WTC11 (cell line): ENCODE results near the gene TSPAN33. TPM values are rescaled to one million over a fixed set of nuclear protein-coding genes. Genes with fewer than 3 reads are reported as not detected.

Experiments used
- ATAC-seq: fragments of 200-7000 bp; cut with Tn5 transposase; 2 replicates; pipeline ENCODE4 v1.10.0; 2021; ENCODE audit warnings: mild to moderate bottlenecking, moderate library complexity
- CTCF ChIA-PET: fragments of 300-600 bp; sonication (Branson Sonifier 250); formaldehyde crosslinking; loops from one replicate; lab custom pipeline; 2021; ENCODE audit warnings: antibody characterized with exemption; lab: Charles Lee
- POLR2A ChIA-PET: fragments of 350-600 bp; sonication (Branson Sonifier 250); formaldehyde crosslinking; loops from one replicate; lab custom pipeline; 2021; ENCODE audit warnings: antibody characterized with exemption; lab: Charles Lee
- DNase-seq: peaks from one replicate; pipeline ENCODE4 v3.0.0; 2021; ENCODE audit warnings: low spot score
- H3K27ac Mint-ChIP-seq: 2 replicates; pipeline ENCODE4 v1.8.0; 2021; ENCODE audit warnings: mixed read lengths
- H3K27me3 Mint-ChIP-seq: 2 replicates; pipeline ENCODE4 v1.8.0; 2021; ENCODE audit warnings: low read depth, mild to moderate bottlenecking, moderate library complexity, mixed read lengths
- H3K36me3 Mint-ChIP-seq: 2 replicates; pipeline ENCODE4 v1.8.0; 2021; ENCODE audit warnings: mixed read lengths
- H3K4me1 Mint-ChIP-seq: 2 replicates; pipeline ENCODE4 v1.8.0; 2022; ENCODE audit warnings: mixed read lengths
- H3K4me3 Mint-ChIP-seq: 2 replicates; pipeline ENCODE4 v1.8.0; 2021; ENCODE audit warnings: mild to moderate bottlenecking, moderate library complexity, mixed read lengths
- H3K9me3 Mint-ChIP-seq: 2 replicates; pipeline ENCODE4 v1.8.0; 2021; ENCODE audit warnings: mixed read lengths
- CDX4 ChIP-seq: fragments of 250-450 bp; sonication (Bioruptor Pico); IDR thresholded peaks from 2 replicates; pipeline ENCODE4 v1.9.0; 2021; ENCODE audit warnings: moderate library complexity, mild to moderate bottlenecking, inconsistent platforms, borderline replicate concordance
- EMX1 ChIP-seq: fragments of 250-450 bp; sonication (Bioruptor Pico); IDR thresholded peaks from 2 replicates; pipeline ENCODE4 v1.8.0; 2021; ENCODE audit warnings: mild to moderate bottlenecking
- GRHL2 ChIP-seq: fragments of 250-450 bp; sonication (Bioruptor Pico); IDR thresholded peaks from 2 replicates; pipeline ENCODE4 v1.8.0; 2022; ENCODE audit warnings: mild to moderate bottlenecking, moderate library complexity; ENCODE audit not compliant: insufficient replicate concordance, severe bottlenecking
- GTF2I ChIP-seq: fragments of 250-450 bp; sonication (Bioruptor Pico); conservative IDR thresholded peaks from 2 replicates; pipeline ENCODE4 v1.4.0; 2021; ENCODE audit warnings: mild to moderate bottlenecking
- JUN ChIP-seq: sonication (generic); formaldehyde crosslinking; IDR thresholded peaks from 2 replicates; pipeline ENCODE4 v1.8.0; 2023; ENCODE audit warnings: mild to moderate bottlenecking, missing genetic modification reagents
- MYBL2 ChIP-seq: sonication (generic); formaldehyde crosslinking; IDR thresholded peaks from 2 replicates; pipeline ENCODE4 v1.8.1; 2023; ENCODE audit warnings: mild to moderate bottlenecking, moderate library complexity, missing genetic modification reagents
- PRRX2 ChIP-seq: fragments of 250-450 bp; sonication (Bioruptor Pico); IDR thresholded peaks from 2 replicates; pipeline ENCODE4 v1.8.0; 2021; ENCODE audit warnings: mild to moderate bottlenecking
- RELA ChIP-seq: sonication (generic); formaldehyde crosslinking; IDR thresholded peaks from 2 replicates; pipeline ENCODE4 v1.8.1; 2022; ENCODE audit warnings: missing genetic modification reagents, mild to moderate bottlenecking, borderline replicate concordance
- SP1 ChIP-seq: sonication (generic); formaldehyde crosslinking; conservative IDR thresholded peaks from 2 replicates; pipeline ENCODE4 v1.8.1; 2022; ENCODE audit warnings: missing genetic modification reagents
- ZMAT4 ChIP-seq: fragments of 250-450 bp; sonication (Bioruptor Pico); IDR thresholded peaks from 2 replicates; pipeline ENCODE4 v1.9.0; 2021; ENCODE audit warnings: mild to moderate bottlenecking
- ZNF232 ChIP-seq: sonication (generic); formaldehyde crosslinking; IDR thresholded peaks from 2 replicates; pipeline ENCODE4 v1.8.0; 2022; ENCODE audit warnings: mild to moderate bottlenecking, missing genetic modification reagents
- ZNF317 ChIP-seq: sonication (generic); formaldehyde crosslinking; IDR thresholded peaks from 2 replicates; pipeline ENCODE4 v1.8.1; 2023; ENCODE audit warnings: low read depth, mild to moderate bottlenecking, moderate library complexity, missing genetic modification reagents, borderline replicate concordance
- ZNF425 ChIP-seq: fragments of 250-450 bp; sonication (Bioruptor Pico); conservative IDR thresholded peaks from 2 replicates; pipeline ENCODE4 v1.9.0; 2021; ENCODE audit warnings: mild to moderate bottlenecking
- total RNA-seq: library from RNA; stranded (reverse); gene quantifications from 3 replicates; pipeline ENCODE4 v1.2.3, GENCODE V29; 2021
- TF ChIP-seq, protein P1 (sequence below): sonication (generic); formaldehyde crosslinking; IDR thresholded peaks from 2 replicates; pipeline ENCODE4 v1.8.0; 2022; ENCODE audit warnings: mild to moderate bottlenecking, missing genetic modification reagents
- TF ChIP-seq, protein P2 (sequence below): fragments of 250-450 bp; sonication (Bioruptor Pico); IDR thresholded peaks from 2 replicates; pipeline ENCODE4 v2.1.2; 2022; ENCODE audit warnings: mild to moderate bottlenecking, moderate library complexity
- TF ChIP-seq, protein P3 (sequence below): fragments of 250-450 bp; sonication (Bioruptor Pico); IDR thresholded peaks from 2 replicates; pipeline ENCODE4 v1.9.0; 2021; ENCODE audit warnings: mild to moderate bottlenecking
- TF ChIP-seq, protein P4 (sequence below): fragments of 250-450 bp; sonication (Bioruptor Pico); IDR thresholded peaks from 2 replicates; pipeline ENCODE4 v1.8.0; 2021; ENCODE audit warnings: mild to moderate bottlenecking
- TF ChIP-seq, protein P5 (sequence below): sonication (generic); formaldehyde crosslinking; IDR thresholded peaks from 2 replicates; pipeline ENCODE4 v1.8.0; 2022; ENCODE audit warnings: mild to moderate bottlenecking, missing genetic modification reagents
- TF ChIP-seq, protein P6 (sequence below): sonication (generic); formaldehyde crosslinking; IDR thresholded peaks from 2 replicates; pipeline ENCODE4 v1.8.1; 2022; ENCODE audit warnings: missing genetic modification reagents, borderline replicate concordance

The TSPAN33 gene
- total RNA-seq, 1 experiment from 2014 or later = 30.0 TPM

DNA sequence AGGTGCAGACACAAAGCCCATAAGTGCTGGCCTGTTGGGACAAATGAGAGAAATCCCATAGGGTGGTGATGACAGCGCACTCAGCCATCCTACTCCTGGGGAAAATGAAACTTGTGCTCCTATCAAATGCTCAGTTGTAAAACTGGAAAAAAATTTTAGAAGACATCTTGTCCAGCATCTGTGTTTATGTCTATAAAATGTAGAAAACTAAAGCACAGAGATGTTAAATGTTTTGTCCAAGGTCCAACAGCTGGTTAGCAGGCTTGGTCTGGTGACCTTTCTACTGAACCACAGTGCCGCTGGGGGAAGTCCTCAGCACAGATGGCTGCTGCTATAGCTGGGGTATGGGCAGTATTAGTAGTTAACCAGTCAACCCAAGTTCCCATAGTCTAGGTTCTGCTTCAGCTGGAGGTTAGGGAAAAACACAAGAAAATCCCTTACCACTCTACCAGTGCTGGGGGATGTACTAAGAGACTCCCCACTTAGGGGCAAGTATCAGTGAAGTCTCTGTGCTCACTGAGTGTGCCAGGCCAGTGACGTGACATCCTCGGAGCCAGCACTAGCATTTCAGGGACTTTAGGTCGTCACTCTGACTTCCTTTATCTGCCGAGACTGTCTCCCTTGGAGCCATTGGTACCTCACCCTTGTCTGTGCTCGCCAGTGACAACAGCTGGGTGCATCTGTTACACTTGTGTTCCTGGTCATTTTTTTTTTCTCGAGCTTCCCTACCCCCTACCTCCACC lies 1.9 kb downstream of the TSPAN33 start (continued):
- TF ChIP-seq, protein P1, sequence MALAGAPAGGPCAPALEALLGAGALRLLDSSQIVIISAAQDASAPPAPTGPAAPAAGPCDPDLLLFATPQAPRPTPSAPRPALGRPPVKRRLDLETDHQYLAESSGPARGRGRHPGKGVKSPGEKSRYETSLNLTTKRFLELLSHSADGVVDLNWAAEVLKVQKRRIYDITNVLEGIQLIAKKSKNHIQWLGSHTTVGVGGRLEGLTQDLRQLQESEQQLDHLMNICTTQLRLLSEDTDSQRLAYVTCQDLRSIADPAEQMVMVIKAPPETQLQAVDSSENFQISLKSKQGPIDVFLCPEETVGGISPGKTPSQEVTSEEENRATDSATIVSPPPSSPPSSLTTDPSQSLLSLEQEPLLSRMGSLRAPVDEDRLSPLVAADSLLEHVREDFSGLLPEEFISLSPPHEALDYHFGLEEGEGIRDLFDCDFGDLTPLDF (CRISPR knock-in tag) = no peak
- TF ChIP-seq, protein P2, sequence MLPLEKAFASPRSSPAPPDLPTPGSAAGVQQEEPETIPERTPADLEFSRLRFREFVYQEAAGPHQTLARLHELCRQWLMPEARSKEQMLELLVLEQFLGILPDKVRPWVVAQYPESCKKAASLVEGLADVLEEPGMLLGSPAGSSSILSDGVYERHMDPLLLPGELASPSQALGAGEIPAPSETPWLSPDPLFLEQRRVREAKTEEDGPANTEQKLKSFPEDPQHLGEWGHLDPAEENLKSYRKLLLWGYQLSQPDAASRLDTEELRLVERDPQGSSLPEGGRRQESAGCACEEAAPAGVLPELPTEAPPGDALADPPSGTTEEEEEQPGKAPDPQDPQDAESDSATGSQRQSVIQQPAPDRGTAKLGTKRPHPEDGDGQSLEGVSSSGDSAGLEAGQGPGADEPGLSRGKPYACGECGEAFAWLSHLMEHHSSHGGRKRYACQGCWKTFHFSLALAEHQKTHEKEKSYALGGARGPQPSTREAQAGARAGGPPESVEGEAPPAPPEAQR (CRISPR knock-in tag) = no peak
- TF ChIP-seq EMX1 = no peak
- TF ChIP-seq ZNF317 (CRISPR knock-in tag) = no peak
- no peak for TF ChIP-seq JUN (CRISPR knock-in tag)
- no peak for TF ChIP-seq ZNF232 (CRISPR knock-in tag)
- no peak for TF ChIP-seq RELA (CRISPR knock-in tag)
- TF ChIP-seq, all 79 proteins: peak for 0

GRCh38 chr7:129147731-129148130 lies 3.2 kb downstream of the TSPAN33 start:
- POLR2A ChIA-PET = no interaction called here
- Mint-ChIP-seq H3K4me1 (peaks cover 30% of the 10 kb centered on the region), H3K36me3 (peaks cover 4% of the 10 kb centered on the region; the same call in 1 of the 2 replicates), H3K4me3 (no peak overlapping the region), H3K27ac (no peak overlapping the region), H3K9me3 (no peaks in the 10 kb centered on the region), H3K27me3 (peaks cover 25% of the 10 kb centered on the region)
- no peak for DNase-seq
- CTCF ChIA-PET = interaction anchor here (1.2 to 3.4 kb wide), 2 partner anchors 16 to 56 kb away, joined by 3 to 18 read pairs; no protein-coding TSS in a partner anchor
- ATAC-seq = no peak
- TF ChIP-seq GTF2I = no peak
- TF ChIP-seq MYBL2 = no peak
- TF ChIP-seq, protein P3, sequence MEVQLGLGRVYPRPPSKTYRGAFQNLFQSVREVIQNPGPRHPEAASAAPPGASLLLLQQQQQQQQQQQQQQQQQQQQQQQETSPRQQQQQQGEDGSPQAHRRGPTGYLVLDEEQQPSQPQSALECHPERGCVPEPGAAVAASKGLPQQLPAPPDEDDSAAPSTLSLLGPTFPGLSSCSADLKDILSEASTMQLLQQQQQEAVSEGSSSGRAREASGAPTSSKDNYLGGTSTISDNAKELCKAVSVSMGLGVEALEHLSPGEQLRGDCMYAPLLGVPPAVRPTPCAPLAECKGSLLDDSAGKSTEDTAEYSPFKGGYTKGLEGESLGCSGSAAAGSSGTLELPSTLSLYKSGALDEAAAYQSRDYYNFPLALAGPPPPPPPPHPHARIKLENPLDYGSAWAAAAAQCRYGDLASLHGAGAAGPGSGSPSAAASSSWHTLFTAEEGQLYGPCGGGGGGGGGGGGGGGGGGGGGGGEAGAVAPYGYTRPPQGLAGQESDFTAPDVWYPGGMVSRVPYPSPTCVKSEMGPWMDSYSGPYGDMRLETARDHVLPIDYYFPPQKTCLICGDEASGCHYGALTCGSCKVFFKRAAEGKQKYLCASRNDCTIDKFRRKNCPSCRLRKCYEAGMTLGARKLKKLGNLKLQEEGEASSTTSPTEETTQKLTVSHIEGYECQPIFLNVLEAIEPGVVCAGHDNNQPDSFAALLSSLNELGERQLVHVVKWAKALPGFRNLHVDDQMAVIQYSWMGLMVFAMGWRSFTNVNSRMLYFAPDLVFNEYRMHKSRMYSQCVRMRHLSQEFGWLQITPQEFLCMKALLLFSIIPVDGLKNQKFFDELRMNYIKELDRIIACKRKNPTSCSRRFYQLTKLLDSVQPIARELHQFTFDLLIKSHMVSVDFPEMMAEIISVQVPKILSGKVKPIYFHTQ = no peak
- TF ChIP-seq, protein P4, sequence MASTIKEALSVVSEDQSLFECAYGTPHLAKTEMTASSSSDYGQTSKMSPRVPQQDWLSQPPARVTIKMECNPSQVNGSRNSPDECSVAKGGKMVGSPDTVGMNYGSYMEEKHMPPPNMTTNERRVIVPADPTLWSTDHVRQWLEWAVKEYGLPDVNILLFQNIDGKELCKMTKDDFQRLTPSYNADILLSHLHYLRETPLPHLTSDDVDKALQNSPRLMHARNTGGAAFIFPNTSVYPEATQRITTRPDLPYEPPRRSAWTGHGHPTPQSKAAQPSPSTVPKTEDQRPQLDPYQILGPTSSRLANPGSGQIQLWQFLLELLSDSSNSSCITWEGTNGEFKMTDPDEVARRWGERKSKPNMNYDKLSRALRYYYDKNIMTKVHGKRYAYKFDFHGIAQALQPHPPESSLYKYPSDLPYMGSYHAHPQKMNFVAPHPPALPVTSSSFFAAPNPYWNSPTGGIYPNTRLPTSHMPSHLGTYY (CRISPR knock-in tag) = no peak
- TF ChIP-seq ZNF425 (CRISPR knock-in tag) = no peak
- no peak for TF ChIP-seq ZMAT4
- TF ChIP-seq, protein P5, sequence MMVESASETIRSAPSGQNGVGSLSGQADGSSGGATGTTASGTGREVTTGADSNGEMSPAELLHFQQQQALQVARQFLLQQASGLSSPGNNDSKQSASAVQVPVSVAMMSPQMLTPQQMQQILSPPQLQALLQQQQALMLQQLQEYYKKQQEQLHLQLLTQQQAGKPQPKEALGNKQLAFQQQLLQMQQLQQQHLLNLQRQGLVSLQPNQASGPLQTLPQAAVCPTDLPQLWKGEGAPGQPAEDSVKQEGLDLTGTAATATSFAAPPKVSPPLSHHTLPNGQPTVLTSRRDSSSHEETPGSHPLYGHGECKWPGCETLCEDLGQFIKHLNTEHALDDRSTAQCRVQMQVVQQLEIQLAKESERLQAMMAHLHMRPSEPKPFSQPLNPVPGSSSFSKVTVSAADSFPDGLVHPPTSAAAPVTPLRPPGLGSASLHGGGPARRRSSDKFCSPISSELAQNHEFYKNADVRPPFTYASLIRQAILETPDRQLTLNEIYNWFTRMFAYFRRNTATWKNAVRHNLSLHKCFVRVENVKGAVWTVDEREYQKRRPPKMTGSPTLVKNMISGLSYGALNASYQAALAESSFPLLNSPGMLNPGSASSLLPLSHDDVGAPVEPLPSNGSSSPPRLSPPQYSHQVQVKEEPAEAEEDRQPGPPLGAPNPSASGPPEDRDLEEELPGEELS (CRISPR knock-in tag) = no peak
- no peak for TF ChIP-seq RELA (CRISPR knock-in tag)
- no peak for TF ChIP-seq CDX4 (CRISPR knock-in tag)
- no peak for TF ChIP-seq PRRX2 (CRISPR knock-in tag)
- TF ChIP-seq SP1 (CRISPR knock-in tag) = no peak
- TF ChIP-seq, protein P6, sequence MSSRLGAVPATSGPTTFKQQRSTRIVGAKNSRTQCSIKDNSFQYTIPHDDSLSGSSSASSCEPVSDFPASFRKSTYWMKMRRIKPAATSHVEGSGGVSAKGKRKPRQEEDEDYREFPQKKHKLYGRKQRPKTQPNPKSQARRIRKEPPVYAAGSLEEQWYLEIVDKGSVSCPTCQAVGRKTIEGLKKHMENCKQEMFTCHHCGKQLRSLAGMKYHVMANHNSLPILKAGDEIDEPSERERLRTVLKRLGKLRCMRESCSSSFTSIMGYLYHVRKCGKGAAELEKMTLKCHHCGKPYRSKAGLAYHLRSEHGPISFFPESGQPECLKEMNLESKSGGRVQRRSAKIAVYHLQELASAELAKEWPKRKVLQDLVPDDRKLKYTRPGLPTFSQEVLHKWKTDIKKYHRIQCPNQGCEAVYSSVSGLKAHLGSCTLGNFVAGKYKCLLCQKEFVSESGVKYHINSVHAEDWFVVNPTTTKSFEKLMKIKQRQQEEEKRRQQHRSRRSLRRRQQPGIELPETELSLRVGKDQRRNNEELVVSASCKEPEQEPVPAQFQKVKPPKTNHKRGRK (CRISPR knock-in tag) = no peak
- TF ChIP-seq GRHL2 = no peak
